ENCODE data around the gene HSD17B3.
A peak's percentile ranks its signal among the peaks of the same experiment; 100 is the strongest.
"Not testable (repeated sequence)": the region's sequence is repeated elsewhere in the genome, so short reads cannot be mapped to it uniquely, and the experiment has no call there.

HSD17B3 gene

DNA sequence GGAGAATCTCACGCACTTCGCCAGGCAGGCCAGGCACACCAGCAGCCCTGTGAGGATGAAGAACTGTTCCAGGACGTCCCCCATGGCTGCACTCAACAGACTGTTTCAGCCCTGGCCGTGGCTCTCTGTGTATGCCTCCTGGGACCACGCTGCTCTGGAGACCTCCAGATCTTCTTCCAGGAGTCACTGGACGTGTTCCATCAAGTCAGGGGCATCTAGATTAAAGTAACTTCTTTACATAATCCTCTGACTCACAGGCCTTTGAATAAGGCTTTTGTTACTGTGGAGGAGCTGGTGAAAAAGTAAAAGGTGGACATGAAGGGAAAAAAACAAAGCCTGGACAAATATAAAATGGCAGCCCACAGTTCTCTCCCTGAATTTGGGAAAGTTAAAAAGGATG lies at the start of gene HSD17B3:
TSS of gene HSD17B3 (minus strand) at position 156 of the 400 bp plus-strand sequence. CDS start at position 84, 72 bp downstream.
- no peak for DNase-seq

DNA sequence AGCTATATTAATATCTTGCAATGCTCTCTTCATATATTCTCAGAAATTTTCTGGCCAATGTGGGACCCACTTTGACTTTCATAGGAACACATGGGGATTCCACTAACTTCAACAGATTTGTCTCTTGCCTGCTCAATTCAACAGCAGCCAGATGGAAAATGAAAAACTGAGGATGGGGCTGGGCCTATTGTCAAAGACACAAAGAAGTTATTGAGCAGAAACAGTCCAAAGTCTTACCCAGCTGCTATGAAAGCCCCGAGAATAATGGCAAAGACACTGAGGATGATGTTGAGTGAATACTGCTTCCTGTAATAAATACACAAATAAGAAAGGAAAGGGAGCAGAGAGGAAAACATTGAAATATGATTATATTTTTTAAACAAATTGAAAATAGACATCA lies 48.9 kb upstream of the HSD17B3 start:
- no peak for DNase-seq

DNA sequence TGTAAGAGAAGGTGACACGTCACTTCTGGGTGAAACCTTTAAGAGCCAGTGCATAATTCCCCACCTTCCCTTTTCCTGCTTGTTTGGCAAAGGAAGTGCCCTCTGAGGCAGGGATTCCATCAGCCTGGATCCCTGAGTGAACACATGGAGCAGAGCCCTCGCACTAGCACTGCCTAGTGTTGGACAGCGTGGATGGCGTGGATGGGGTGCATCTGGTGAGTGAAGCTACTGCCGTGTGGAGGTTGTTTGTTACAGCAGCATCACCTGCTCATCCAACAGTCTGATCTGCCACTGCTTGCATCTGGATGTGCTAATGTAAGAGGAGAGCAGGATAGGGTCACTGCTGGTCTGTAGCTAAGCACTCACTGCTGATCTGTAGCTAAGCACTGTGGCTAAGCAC lies 46.3 kb upstream of the HSD17B3 start:
- no peak for DNase-seq

DNA sequence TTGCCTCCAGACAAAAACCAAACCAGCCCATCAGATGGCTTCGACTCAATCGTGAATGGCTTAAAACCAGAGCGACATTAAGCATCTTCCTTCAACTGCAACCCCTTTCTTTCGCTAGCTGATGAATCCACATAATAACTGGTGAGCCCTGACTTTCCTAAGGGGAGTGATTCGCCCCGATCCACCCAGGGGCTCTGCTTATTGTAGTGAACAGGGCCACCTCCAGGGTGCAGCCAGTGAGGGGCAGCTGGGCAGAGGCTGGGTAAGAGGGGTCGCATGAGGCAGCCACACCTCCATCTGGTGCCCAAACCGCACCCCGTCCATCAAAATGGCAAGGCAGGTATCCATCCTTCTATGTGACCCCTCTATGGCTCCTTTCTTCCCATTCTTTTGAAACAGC lies 43.6 kb upstream of the HSD17B3 start:
- DNase-seq = no peak

DNA sequence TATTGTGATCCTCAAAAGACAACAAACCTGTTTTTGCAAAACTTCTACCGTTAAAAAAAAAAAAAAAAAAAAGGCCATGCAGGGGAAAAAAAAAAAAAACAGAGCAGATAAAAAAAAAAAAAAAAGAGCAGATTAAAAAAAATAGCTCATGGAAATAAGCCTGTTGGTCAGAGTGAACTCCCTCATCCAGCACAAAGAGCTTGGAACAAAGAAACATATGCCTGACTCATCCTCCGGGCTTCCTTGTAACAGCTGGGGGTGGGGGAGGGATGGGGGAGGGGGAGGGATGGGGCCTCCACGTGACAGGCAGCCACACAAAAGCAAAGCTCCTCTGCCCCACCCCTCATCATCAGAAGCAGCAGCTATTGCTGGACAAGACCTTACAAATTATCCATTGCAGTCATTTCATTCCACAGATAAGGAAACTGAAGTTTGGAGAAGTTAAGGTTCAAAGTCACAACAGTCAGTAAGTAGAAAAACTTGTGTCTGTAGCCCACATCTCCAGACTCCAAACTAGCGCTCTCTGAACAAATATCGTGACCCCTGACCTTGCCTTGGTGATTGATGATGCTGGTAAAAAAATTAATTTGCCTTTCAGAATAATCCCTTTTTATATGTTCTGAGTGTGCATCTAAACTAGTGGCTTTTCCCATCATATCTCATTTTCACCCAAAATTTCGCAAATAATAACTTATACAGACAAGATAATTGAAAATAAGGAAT lies 42.6 kb upstream of the HSD17B3 start:
- peak; percentile 37 for DNase-seq

DNA sequence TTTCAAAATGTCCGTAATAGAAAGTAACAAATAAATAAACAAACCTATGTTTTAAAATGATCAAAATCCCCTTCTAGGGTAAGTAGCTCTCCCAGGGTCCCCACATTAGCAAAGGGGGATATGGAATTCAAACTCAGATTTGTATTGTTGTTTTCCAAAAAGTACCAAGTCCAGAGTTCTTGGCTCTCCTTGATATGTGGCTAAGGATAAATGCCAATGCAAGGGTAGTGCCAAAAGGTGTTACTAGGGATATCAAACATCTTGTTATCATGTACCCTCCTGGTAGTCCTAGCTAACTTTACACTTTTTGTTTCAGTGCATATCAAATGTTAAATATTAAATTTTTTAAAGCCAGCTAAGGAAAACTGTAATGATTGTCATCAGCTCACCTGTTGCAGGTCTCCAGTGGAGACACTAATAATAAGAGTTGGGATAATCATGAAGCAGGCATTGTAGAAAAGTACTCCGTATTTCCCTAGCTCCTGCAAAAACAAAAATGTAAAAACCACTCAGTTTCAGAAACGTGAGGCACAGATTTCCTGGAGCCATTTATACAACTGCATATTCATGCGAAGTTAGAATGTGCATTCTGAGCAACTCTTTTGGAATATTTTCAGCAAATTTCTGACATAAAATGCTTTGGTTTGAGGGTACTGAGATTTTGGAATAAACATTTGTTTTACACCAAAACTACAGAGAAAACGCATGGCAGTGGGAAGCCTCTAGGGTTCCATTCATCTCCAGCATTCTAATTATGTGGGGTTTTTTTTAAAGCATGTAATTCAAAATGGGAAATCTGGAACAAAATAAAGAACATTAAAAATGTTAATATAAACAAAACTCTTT lies 41.8 kb upstream of the HSD17B3 start:
- no peak for DNase-seq

DNA sequence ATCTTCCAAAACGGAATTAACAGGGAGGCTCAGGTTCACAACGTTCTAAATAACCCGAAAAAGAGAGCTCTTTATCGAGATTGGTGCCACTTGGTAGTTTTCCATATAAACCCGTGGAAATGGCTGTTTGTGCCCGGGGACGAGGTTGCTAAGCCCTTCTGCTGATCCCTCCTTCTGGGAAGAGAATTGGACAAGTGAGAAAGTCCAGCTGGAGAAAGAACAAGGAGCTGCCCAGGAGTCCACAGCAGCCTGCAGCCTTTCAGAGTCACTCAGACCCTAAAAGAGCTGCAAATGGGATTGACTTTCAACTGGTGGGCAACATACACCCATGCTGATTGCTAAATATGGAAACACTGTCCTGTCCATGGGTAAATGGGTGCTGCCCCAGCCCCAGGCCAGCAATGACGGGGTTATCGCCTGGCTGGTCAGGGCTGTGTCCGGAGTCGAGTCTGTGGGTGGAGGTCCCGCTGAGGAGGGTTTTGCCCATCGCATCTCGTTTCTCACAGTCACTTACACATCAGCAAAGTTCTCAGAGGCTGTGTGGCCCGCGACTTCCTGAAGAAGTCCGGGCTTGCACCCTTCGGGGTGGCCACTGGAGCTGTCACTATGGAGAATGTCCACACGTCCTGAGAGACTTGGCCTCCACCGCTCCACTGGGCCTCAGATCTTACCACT lies 40.7 kb upstream of the HSD17B3 start:
- DNase-seq = no peak

DNA sequence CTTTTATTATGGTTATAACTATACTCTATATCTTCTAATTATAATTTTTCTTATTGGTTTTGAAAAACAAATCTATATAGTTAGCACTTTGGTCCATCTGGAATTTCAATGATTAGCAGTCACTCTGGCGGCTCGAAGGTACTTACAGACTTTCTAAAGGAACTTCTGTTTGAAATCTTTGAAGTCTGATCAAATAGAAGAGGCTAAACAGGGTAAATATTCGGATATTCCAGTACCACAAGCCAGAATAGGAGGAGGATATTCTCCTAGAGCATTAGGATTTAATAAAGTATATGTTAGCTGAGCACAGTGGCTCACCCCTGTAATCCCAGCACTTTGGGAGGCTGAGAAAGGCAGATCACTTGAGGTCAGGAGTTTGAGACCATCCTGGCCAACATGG lies 38.7 kb upstream of the HSD17B3 start:
- DNase-seq = no peak

DNA sequence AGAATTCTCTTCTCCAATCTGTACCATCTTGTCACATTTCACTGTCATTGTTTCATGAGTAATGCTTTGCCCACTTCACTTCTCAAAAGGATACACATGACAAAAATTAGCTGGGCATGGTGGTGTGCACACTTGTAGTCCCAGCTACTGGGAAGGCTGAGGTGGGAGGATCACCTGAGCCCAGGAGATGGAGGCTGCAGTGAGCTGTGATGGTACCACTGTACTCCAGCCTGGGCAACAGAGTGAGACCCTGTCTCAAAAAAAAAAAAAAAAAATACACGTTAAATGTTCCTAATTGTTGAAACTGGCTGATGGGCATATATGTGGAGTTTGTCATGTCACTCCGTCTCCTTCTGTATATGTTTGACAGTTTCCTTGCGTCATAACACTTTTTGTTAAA lies 36.3 kb upstream of the HSD17B3 start:
- DNase-seq = no peak

DNA sequence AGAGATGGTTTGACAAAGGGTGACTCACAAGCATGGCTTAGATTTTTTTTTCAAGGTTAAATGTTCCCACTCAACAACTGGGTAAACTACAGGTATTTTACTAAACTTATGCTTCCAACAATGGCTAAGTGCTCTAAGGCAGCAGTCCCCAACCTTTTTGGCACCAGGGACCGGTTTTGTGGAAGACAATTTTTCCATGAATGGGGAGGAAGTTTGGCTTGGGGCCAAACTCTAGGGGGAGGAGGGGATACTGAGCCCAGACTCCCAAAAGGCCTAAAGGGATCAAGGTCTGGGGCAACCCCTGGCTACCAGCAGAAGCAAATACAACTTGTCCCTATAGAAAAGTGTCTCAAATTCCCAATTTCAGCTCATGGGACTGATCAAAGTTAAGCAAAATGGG lies 32.0 kb upstream of the HSD17B3 start:
- DNase-seq = no peak

DNA sequence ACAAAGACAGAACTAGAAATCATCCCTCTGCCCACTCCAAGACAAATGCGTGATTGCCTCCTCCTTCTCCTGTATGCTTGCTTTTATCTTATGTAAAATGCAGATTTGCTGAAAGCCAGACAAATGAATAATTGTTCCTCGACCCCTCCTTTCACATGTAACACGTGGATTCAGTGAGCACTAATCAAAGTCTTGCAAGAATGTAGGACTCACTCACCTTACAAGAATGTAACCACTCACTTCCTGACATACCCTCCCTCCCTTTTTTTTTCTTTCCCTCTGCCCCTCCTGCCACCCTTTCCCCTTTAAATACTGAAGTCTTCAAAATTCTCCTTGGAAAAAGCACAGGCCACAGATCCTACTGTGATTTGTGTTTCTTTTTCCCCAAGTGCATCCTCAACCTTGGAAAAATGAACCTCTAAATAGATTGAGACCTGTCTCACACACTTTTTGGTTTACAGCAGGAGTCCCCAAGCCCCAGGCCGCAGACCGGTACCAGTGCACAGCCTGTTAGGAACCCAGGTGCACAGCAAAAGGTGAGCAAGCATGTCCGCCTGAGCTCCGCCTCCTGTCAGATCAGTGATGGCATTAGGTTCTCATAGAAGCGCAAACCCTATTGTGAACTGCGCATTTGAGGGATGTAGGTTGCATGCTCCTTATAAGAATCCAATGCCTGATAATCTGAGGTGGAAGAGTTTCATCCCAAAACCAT lies 29.4 kb upstream of the HSD17B3 start:
- no peak for DNase-seq

DNA sequence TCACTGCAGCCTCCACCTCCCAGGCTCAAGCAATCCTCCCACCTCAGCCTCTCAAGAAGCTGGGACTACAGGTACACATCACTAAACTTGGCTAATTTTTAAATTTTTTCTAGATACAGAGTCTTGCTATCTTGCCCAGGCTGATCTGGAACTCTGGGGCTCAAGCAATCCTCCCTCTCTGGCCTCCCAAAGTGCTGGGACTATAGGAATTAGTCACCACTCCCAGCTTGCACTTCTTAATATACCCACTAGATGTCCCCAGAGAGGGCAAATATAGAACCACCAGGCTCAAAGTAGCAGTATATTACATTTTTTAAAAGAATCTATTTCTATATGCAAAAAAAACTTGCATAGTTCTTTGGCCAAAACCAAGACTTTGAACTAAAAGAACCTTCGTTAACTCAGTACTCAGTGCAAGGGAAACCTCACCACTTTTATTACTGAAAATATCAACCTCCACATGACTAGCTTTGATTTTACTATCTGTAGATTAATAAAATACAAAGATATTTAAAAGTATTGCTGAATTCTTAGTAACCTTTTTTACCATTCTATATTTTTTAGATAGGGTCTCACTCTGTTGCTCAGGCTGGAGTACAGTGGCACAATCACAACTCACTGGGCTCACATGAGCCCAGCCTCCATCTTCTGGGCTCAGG lies 25.8 kb upstream of the HSD17B3 start:
- peak; percentile 67 for DNase-seq

DNA sequence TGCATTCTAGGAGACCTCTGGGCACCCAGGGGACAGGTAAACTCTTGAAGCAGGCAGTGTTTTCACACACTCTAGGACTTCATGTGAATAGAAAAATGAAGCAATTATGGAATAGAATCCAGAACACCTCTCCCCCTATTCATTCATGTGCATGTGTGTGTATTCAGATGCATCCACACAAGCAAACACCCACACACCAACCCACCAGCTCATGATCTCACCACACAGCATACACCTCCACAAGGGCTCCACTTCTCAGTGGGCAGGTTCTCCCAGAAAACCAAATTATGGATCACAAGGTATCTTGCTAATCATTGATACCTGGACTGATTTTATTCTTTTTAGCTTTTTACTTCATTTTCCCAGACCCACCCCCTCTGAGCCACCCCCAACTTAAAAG lies 21.2 kb upstream of the HSD17B3 start:
- DNase-seq = no peak

DNA sequence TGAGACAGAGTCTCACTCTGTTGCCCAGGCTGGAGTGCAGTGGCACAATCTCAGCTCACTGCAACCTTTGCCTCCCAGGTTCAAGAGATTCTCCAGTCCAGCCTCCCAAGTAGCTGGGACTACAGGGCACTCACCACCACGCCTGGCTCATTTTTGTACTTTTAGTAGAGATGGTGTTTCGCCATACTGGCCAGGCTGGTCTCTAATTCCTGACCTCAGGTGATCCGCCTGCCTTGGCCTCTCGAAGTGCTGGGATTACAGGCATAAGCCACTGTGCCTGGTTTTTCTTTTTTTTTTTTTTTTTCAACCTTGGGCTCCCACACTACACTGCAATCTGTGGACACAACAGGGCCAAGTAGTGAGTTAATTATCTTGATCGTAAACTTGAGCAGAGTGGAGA lies 20.8 kb upstream of the HSD17B3 start:
- DNase-seq = not testable (repeated sequence)

DNA sequence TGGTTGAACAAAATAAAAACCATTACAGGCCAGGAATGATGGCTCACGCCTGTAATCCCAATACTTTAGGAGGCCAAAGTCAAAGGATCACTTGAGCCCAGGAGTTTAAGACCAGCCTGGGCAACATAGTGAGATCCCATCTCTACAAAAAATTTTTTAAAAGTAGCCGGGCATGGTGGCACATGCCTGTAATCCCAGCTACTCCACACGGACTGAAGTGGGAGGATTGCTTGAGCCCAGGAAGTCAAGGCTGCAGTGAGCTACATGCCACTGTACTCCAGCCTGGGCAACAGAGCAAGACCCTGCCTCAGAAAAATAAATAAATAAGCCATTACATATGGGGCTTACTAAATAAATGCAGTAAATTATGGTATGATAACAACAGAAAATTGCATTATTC lies 20.2 kb upstream of the HSD17B3 start:
- not testable (repeated sequence) for DNase-seq

DNA sequence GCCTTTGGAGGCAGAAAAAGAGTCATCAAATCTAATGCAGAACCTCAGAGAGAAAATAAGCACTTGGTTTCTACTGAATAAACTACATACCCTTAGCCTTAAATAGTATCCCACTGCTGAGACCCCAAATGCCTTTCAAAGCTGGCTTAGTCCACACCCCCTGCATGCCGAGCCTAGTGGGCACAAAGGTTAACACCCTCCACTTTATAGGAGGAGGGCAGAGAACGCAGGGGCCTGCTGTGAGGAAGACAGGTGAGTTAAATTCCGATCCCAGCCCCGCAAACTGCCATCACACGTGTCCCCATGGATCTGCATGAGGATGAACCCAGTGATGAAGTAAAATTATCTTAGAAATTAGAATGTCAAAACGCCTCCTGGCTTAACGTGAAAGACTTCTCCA lies 19.5 kb upstream of the HSD17B3 start:
- DNase-seq = no peak

DNA sequence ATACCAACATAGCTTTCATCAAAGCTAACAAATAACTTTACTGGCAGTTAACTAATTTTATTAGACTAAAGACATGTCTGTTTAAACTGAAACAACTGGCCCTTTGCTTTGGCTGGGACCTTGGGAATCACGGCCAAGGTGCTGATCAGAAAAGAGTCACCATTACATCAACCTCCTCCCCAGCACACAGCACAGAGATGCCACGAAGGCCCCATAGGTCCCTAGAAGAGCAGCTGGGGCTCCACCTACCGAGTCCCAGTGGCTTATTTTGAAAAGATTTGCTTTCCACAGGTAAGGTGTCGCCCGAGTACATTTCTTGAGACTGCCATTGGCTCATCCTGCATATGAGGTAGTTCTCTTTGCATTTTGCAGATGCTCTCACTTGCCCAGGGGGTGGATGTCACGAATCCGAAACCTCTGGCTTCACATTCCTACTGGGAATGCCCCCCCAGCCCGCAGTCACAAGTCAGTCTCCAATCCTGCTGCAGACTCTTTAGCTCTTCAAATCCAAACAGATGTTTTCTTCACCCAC lies 18.8 kb upstream of the HSD17B3 start:
- no peak for DNase-seq

DNA sequence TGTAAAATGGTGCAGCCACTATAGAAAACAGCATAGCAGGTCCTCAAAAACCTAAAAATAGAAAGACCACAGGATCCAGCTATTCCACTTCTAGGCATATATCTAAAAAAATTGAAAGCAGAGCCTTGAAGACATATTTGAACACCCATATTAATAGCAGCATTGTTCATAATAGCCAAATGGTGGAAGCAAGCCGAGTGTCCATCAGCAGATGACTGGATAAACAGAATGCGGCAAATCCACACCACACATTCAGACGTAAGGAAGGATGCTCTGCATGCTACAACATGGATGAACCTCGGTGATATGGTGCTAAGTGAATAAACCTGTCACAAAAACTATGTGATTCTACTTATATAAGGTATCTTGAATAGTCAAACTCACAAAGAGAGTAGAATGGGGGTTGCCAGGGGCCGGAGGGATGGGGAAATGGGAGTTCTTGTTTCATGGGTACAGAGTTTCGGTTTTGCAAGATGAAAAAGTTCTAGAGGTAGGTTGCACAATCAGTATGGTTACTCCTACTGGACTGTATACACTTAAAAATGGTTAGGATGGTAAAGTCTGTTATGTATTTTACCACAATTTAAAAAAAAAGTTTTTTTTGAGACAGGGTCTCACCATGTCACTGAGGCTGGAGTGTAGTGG lies 17.1 kb upstream of the HSD17B3 start:
- no peak for DNase-seq

DNA sequence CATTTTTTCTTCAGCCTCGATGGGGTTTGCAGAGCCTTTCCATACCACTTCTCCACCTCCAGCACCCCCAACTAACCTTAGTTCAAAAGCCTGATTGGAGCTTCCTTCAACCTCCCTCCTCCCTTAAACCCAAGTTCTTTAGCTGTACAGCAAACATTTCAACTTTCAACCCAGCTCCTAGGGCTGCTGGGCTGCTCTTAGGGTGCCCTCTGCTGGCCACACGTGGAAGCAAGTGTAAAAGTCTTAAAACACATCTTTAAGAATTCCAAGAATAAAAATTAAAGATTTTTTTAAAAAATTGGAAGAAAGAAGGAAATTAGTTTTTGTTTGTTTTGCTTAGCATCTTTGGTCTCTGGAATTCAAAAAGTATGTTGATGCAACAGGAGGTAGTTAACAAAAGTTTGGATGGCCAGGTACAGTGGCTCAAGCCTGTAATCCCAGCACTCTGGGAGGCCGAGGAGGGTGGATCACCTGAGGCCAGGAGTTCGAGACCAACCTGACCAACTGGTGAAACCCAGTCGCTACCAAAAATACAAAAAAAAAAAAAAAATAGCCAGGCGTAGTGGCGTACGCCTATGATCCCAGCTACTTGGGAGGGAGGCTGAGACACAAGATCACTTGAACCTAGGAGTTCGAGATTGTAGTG lies 15.5 kb upstream of the HSD17B3 start:
- peak; percentile 51 for DNase-seq

DNA sequence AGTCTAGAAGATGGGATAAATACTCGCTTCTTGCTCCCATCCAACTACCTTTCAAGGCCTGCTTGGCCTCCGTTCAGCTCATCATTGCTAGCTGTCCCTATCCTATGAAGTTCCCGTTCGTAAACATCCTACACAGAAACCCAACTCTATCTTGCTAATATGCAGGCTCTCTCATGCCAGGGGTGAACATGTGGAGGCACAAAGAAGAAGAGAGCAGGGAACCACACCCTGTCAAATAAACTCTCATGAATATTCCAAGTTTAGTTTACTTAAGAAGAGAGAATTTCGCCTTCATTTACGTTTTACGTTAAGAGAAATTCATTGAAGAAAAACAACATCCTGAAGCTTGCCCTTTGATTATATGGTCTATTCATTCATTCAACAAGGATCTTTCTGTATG lies 7.9 kb upstream of the HSD17B3 start:
- DNase-seq = no peak

DNA sequence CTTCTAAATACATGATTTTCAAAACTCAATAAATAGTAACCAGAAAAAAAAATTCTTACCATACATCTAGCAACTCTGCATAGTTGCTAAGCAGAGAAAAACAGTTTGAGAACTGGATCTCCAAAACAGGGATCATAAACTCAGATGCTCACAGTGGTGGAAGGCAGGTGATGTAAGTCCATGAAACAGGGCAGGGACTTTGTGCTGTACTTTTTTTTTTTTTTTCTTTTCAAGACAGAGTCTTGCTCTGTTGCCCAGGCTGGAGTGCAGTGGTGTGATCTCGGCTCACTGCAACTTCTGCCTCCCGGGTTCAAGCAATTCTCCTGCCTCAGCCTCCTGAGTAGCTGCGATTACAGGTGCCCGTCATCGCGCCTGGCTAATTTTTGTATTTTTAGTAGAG lies 5.0 kb upstream of the HSD17B3 start:
- DNase-seq = not testable (repeated sequence)

Measured in hematopoietic multipotent progenitor cell treated with erythropoietin and hydrocortisone succinate and interleukin-3 and kit ligand, for 8 days (in vitro differentiated cells).